Stimulated activated CD4-positive, alpha-beta T cell treated with anti-CD3 and anti-CD28 coated beads, Interleukin-12 subunit alpha, Interleukin-12 subunit beta, amount 100 ng/mL, for 4 hours (primary cell): ENCODE data around the gene PRR20B.
"Not testable (repeated sequence)": the region's sequence is repeated elsewhere in the genome, so short reads cannot be mapped to it uniquely, and the experiment has no call there.

ENCODE experiments used
- DNase-seq: peaks from one replicate; pipeline ENCODE4 v3.0.0-alpha.2; 2020

The PRR20B gene

DNA sequence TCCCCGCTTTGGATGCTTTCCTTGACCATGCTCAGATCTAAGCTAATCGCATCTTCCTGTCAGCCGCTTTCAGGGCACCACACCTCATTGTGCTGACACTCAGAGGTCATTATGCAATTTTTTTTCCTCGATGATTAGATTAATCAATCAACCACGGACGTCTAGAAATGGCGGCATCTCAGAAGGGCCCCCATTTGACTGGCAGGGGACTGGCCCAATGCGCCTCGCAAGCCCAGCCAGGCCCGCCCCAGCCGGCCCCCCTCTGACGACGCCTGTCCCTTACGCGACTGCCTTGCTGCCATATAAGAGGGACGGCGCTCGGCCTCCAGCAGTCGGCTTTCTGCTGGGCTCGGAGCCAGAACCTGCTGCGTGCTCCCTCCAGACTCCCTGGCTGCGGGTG is at the start of gene PRR20B:
TSS of gene PRR20B (plus strand) at position 301 of the 400 bp plus-strand sequence. CDS start 387 bp downstream, outside the sequence.
- not testable (repeated sequence) for DNase-seq

DNA sequence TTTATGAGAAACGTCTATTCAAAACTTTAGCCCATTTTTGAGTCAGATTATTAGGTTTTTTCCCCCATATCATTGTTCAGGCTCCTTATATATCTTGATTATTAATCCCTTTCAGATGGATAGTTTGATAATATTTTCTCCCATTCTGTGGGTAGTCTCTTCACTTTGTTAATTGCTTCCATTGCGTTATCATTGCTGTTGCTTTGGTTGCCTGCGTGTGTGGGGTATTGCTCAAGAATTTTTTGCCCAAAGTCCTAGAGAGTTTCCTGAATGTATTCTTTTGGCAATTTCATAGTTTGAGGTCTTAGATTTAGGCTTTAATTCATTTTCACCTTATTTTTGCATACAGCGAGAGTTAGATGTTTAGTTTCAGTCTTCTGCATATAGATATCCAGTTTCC is 32.3 kb upstream of the PRR20B start:
- no peak for DNase-seq

DNA sequence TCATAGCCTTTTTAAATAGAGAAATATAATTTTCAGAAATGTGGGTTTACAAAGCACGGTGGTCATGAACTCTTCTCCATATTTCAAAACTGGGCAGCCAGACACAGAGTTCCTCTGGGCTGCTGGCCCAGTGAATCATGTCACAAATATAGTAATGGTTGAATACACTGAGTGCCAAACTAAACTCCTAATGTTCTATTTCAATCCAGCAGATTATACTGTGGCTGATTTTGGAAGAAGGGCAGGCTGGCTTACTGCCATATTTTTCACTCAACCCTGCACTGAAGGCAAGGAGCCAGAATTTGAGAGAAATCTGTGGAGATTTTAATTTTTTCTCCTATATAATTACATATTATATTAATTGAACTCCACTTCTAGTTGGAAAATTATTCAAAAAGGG is 23.6 kb upstream of the PRR20B start:
- no peak for DNase-seq

DNA sequence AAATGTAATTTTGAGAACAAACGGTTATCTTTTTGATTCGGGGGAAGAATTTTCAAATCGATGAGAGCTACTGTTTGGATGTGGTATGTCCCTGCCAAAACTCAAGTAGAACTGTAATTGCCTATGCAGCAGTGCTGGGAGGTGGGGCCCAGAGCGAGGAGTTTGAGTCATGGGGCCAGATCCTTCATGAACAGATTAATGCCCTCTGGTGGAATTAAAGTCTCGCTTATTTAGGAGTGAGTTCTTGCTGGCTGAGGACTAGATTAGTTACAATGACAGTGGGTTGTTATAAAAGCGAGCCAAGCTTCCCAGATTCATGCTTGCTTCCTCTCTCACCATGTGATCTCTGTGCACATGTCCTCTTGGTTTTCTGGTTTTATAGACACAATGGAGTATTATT is 18.4 kb upstream of the PRR20B start:
- DNase-seq, result no peak

DNA sequence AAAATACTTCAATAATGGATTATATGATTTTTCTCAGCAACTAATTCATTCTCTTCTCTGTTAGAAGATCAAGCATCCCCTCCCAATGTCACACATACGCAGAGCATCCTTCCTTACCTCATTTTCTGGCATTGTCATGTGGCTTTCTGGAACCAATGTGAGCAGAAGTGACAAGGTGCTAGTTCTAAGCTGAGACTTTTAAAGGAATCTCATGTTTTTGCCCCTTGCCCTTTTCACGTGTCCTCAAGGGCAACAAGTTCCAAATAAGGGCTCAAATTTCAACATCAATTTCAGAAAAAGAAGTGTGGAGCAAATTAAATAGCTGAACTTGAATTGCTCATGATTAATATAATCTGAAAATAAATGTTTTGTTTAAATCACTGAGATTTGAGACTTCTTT is 11.2 kb upstream of the PRR20B start:
- no peak for DNase-seq

DNA sequence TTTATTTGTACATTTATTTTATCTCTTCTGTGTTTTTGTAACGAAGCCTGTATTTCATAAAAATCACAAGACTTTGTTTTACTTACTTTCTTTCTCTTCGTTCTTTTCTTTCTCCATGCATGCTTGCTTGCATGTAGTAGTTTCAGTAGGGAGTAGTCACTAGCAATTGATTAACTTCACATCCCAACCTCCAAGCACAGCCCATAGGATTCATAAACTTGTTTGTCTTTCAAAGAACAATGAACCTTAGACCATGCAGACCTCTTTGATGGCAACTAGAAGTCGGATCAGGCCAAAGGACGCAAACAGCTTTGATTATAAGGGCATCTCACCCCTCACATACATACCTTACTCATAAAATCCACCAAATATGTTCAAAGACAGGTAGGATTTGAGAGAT is 9.7 kb upstream of the PRR20B start:
- no peak for DNase-seq

DNA sequence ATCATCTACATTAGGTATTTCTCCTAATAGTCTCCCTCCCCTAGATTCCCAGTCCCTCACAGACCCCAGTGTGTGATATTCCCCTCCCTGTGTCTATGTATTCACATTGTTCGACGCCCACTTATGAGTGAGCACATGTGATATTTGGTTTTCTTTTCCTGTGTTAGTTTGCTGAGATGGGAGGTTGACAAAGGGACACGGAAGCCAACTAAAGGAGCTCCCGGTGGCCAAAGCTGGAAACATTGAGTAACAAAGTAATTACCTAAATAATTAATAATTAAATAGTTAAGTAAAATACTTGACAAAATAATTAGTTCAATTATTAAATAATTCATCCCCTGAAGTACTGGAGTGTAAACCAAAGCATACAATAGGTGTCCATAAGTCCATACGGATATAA is 8.3 kb upstream of the PRR20B start:
- no peak for DNase-seq

DNA sequence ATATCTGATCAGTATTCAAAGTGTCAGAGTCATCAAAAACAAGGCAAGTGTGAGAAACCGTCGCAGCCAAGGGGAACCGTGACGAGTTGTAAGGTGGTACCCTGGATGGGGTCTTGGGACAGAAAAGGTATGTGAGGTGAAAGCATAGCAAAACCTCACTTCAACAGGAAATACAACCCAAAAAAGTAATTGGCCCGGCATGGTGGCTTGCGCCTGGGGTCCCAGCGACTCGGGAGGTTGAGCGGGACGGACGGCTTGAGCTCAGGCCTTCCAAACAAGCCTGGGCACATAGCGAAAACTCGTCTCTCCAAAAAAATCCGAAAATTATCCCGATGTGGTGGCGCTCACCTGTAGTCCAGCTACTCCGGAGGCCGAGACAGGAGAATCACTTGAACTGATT is 7.5 kb upstream of the PRR20B start:
- not testable (repeated sequence) for DNase-seq

DNA sequence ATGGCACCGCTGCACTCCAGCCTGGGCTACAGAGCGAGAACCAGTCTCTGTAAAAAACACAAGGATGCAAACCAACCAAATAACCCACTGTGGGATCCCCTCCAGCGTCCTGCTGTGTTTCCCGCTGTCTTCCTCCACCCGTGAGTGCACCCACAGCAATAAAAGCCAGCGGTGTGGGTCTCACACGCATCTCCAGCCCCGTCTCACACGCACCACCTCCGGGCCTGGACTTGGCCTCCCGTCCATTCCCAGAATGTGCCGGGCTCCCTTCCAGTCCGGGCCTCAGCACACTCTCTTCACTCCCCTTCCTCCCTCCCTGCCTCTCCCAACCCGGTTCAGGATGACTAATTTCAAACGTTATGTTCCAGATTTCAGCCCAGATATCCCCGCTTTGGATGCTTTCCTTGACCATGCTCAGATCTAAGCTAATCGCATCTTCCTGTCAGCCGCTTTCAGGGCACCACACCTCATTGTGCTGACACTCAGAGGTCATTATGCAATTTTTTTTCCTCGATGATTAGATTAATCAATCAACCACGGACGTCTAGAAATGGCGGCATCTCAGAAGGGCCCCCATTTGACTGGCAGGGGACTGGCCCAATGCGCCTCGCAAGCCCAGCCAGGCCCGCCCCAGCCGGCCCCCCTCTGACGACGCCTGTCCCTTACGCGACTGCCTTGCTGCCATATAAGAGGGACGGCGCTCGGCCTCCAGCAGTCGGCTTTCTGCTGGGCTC is 6.9 kb upstream of the PRR20B start, which contains the start of gene PRR20A:
TSS of gene PRR20A (plus strand) at position 684 of the 734 bp plus-strand sequence. CDS start 387 bp downstream, outside the sequence.
- DNase-seq, result not testable (repeated sequence)

DNA sequence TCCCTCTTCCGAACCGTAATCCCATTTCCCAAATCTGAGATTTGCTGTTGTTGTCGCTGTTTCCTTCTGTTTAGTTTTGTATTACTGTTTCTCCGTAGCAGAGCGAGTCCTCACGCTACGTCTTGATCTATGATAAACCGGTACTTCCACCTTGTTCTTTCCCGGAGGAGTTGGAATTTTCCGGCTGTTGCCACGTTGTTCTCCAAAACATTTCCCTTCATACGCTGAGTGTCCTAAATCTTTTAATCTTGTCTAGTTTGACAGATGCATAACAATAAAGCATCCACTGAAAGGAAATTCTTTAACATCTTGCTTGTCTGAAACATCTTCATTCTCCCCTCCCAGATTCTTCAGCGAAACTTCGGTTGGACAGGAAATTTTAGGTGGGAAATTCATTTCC is 818 bp downstream of the PRR20B start:
- DNase-seq, result not testable (repeated sequence)

DNA sequence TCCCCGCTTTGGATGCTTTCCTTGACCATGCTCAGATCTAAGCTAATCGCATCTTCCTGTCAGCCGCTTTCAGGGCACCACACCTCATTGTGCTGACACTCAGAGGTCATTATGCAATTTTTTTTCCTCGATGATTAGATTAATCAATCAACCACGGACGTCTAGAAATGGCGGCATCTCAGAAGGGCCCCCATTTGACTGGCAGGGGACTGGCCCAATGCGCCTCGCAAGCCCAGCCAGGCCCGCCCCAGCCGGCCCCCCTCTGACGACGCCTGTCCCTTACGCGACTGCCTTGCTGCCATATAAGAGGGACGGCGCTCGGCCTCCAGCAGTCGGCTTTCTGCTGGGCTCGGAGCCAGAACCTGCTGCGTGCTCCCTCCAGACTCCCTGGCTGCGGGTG is 6.5 kb downstream of the PRR20B start, which contains the start of gene PRR20C:
TSS of gene PRR20C (plus strand) at position 301 of the 400 bp plus-strand sequence. CDS start 387 bp downstream, outside the sequence.
- not testable (repeated sequence) for DNase-seq

DNA sequence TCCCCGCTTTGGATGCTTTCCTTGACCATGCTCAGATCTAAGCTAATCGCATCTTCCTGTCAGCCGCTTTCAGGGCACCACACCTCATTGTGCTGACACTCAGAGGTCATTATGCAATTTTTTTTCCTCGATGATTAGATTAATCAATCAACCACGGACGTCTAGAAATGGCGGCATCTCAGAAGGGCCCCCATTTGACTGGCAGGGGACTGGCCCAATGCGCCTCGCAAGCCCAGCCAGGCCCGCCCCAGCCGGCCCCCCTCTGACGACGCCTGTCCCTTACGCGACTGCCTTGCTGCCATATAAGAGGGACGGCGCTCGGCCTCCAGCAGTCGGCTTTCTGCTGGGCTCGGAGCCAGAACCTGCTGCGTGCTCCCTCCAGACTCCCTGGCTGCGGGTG is 13.0 kb downstream of the PRR20B start, which contains the start of gene PRR20D:
TSS of gene PRR20D (plus strand) at position 301 of the 400 bp plus-strand sequence. CDS start 387 bp downstream, outside the sequence.
- DNase-seq, result not testable (repeated sequence)

DNA sequence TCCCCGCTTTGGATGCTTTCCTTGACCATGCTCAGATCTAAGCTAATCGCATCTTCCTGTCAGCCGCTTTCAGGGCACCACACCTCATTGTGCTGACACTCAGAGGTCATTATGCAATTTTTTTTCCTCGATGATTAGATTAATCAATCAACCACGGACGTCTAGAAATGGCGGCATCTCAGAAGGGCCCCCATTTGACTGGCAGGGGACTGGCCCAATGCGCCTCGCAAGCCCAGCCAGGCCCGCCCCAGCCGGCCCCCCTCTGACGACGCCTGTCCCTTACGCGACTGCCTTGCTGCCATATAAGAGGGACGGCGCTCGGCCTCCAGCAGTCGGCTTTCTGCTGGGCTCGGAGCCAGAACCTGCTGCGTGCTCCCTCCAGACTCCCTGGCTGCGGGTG is 19.6 kb downstream of the PRR20B start, which contains the start of gene PRR20E:
TSS of gene PRR20E (plus strand) at position 301 of the 400 bp plus-strand sequence. CDS start 387 bp downstream, outside the sequence.
- DNase-seq, result not testable (repeated sequence)

DNA sequence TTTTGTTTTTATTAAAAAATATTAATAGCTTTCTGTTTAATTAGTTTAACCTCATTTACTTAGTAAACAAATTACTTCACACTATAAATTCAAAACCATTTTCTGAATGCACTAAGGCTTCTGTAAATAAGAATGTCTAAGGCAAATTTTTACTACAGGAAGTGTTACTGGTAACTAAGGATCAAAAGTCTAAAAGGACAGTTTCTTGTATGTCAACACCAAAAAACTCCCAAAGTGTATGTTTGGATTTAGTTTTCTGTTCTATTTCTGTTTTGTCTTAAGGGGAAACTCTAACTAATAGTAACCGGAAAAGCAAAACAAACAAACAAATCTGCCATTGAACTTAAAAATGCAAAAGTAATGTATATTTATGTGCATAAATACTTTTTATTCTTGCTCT is 44.4 kb downstream of the PRR20B start:
- no peak for DNase-seq
